Activated CD4-positive, alpha-beta memory T cell treated with anti-CD3 and anti-CD28 coated beads for 36 hours (primary cell): ENCODE results near the gene PLK5. TPM values are rescaled to one million over a fixed set of nuclear protein-coding genes. Genes with fewer than 3 reads are reported as not detected.

Source experiments
- CTCF ChIA-PET: fragments of 350-600 bp; sonication (Branson Sonifier 250); formaldehyde crosslinking; loops from one replicate; lab custom pipeline; 2021; ENCODE audit warnings: antibody characterized with exemption, inconsistent platforms; lab: Charles Lee
- POLR2A ChIA-PET: fragments of 350-600 bp; sonication (Branson Sonifier 250); formaldehyde crosslinking; loops from one replicate; lab custom pipeline; 2021; ENCODE audit warnings: antibody characterized with exemption; lab: Charles Lee
- DNase-seq: peaks from one replicate; pipeline ENCODE4 v3.0.0-alpha.2; 2020
- H3K27ac Mint-ChIP-seq: one replicate; pipeline ENCODE4 v1.8.0; 2021; ENCODE audit warnings: mixed read lengths
- H3K27me3 Mint-ChIP-seq: one replicate; pipeline ENCODE4 v1.8.0; 2021; ENCODE audit warnings: mixed read lengths
- H3K36me3 Mint-ChIP-seq: one replicate; pipeline ENCODE4 v1.8.0; 2021; ENCODE audit warnings: mixed read lengths
- H3K4me1 Mint-ChIP-seq: one replicate; pipeline ENCODE4 v1.8.0; 2021; ENCODE audit warnings: low read depth, mixed read lengths
- H3K4me3 Mint-ChIP-seq: one replicate; pipeline ENCODE4 v1.8.0; 2021; ENCODE audit warnings: mild to moderate bottlenecking, mixed read lengths
- H3K9me3 Mint-ChIP-seq: one replicate; pipeline ENCODE4 v1.8.0; 2021; ENCODE audit warnings: mixed read lengths
- intact Hi-C: fragments of 100-400 bp; cut with micrococcal nuclease; formaldehyde crosslinking; loops from one replicate; pipeline ENCODE4 v1.15.1; 2023
- total RNA-seq, 2 experiments: library from RNA; stranded (reverse); gene quantifications; one replicate each; pipeline ENCODE4 v1.2.3, GENCODE V29; 2021

The PLK5 gene
- total RNA-seq, 2 experiments from 2014 or later, result not detected

GRCh38 chr19:1585243-1585580 lies 61.3 kb downstream of the PLK5 start:
- ChIA-PET CTCF (no interaction called here), POLR2A (no interaction called here)
- H3K27ac Mint-ChIP-seq, result no peak overlapping the region
- H3K4me1 Mint-ChIP-seq, result peaks cover 6% of the 10 kb centered on the region
- no peaks in the 10 kb centered on the region for H3K27me3 Mint-ChIP-seq
- H3K36me3 Mint-ChIP-seq, result peaks cover 20% of the 10 kb centered on the region
- DNase-seq, result no peak
- H3K9me3 Mint-ChIP-seq, result no peaks in the 10 kb centered on the region
- intact Hi-C loops, result no loop called here
- H3K4me3 Mint-ChIP-seq, result no peak overlapping the region

Other genes with a start within 250 kb of the PLK5 start
- 10 to 100 TPM; 74.8 to 76.1 TPM for gene FAM174C, start 248.5 kb upstream of the PLK5 start, total RNA-seq
- gene EFNA2, start 238.2 kb upstream of the PLK5 start, total RNA-seq, result not detected
- 100 to 1,000 TPM; 117 to 119 TPM for gene NDUFS7, start 140.2 kb upstream of the PLK5 start, total RNA-seq
- gene GAMT, start 122.5 kb upstream of the PLK5 start, total RNA-seq, result 10 to 100 TPM; 21.0 to 21.1 TPM
- gene DAZAP1, start 116.5 kb upstream of the PLK5 start, total RNA-seq, result 100 to 1,000 TPM; 226 to 242 TPM
- gene RPS15, start 85.7 kb upstream of the PLK5 start, total RNA-seq, result 1,000 to 10,000 TPM; 1,642 to 1,717 TPM
- under 1 TPM; 0.07 to 0.15 TPM for gene APC2, start 74.0 kb upstream of the PLK5 start, total RNA-seq
- 10 to 100 TPM; 24.4 to 26.9 TPM for gene C19orf25, start 44.9 kb upstream of the PLK5 start, total RNA-seq
- 1 to 10 TPM; 1.5 to 2.7 TPM for gene PCSK4, start 33.7 kb upstream of the PLK5 start, total RNA-seq
- gene REEP6, start 32.9 kb upstream of the PLK5 start, total RNA-seq, result 1 to 10 TPM; 1.8 to 1.9 TPM
- 1 to 10 TPM; 1.9 to 3.7 TPM for gene ADAMTSL5, start 11.1 kb upstream of the PLK5 start, total RNA-seq
- 1 to 10 TPM; 6.0 to 6.1 TPM for gene MEX3D, start 44.2 kb downstream of the PLK5 start, total RNA-seq
- 10 to 100 TPM; 67.7 to 71.4 TPM for gene MBD3, start 68.8 kb downstream of the PLK5 start, total RNA-seq
- gene UQCR11, start 81.4 kb downstream of the PLK5 start, total RNA-seq, result 100 to 1,000 TPM; 266 to 277 TPM
- 10 to 100 TPM; 88.9 to 95.5 TPM for gene TCF3, start 128.5 kb downstream of the PLK5 start, total RNA-seq
- gene ONECUT3, start 229.4 kb downstream of the PLK5 start, total RNA-seq, result not detected